ENCODE data around the gene UTP11. TPM values are rescaled to one million over a fixed set of nuclear protein-coding genes. Genes with fewer than 3 reads are reported as not detected.

UTP11 gene
- total RNA-seq, 1 donor from 2014 or later, result 32.6 TPM

DNA sequence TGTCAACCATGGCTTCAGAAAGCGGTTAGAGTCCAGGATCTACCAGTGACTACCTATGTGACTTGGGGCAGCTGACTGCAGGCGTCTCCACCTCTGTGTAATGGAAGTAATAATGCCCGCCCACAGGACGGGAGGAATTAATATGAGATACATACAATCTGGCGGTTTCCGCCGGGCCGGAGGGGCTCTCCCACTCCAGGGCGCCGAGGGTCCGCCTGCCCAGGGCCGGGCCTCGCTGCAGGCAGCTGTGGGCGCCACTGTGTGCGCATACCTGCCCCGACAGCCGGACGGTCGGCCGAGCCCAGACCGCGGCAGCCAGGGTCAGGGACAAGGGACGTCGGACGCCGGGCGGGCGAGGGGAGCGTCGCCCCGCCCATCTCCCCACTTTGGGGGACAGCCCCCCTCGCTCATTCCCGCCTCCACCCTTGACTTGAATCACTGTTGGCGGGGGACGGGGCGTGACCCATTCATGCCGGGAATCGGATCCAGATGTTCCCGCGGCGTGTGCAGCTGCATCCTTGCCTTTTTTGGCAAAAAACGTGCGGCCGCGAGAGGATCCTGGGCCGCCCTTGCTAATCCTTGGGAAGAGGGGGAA is 16.7 kb upstream of the UTP11 start:
- Mint-ChIP-seq H3K27ac (ENCODE audit: unreplicated experiment) (peak overlapping the region; percentile 83), H3K4me3 (ENCODE audit: unreplicated experiment) (peak overlapping the region; percentile 63), H3K9me3 (ENCODE audit: unreplicated experiment) (no peaks in the 10 kb centered on the region)

GRCh38 chr1:37997256-37998088 is 15.1 kb upstream of the UTP11 start:
- Mint-ChIP-seq H3K36me3 (ENCODE audit: unreplicated experiment) (peaks cover 19% of the 10 kb centered on the region), H3K4me1 (ENCODE audit: unreplicated experiment) (peaks cover 55% of the 10 kb centered on the region), H3K9me3 (ENCODE audit: unreplicated experiment) (no peaks in the 10 kb centered on the region), H3K27ac (ENCODE audit: unreplicated experiment) (peak overlapping the region; percentile 71), H3K4me3 (ENCODE audit: unreplicated experiment) (no peak overlapping the region), H3K27me3 (ENCODE audit: unreplicated experiment) (no peaks in the 10 kb centered on the region)
- TF ChIP-seq, protein P1, sequence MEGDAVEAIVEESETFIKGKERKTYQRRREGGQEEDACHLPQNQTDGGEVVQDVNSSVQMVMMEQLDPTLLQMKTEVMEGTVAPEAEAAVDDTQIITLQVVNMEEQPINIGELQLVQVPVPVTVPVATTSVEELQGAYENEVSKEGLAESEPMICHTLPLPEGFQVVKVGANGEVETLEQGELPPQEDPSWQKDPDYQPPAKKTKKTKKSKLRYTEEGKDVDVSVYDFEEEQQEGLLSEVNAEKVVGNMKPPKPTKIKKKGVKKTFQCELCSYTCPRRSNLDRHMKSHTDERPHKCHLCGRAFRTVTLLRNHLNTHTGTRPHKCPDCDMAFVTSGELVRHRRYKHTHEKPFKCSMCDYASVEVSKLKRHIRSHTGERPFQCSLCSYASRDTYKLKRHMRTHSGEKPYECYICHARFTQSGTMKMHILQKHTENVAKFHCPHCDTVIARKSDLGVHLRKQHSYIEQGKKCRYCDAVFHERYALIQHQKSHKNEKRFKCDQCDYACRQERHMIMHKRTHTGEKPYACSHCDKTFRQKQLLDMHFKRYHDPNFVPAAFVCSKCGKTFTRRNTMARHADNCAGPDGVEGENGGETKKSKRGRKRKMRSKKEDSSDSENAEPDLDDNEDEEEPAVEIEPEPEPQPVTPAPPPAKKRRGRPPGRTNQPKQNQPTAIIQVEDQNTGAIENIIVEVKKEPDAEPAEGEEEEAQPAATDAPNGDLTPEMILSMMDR (IDR thresholded peaks at IDR 0.05), result no peak
- no peak for DNase-seq (ENCODE audit: extremely low spot score, unreplicated experiment)

More for the DNA sequence above, 16.7 kb upstream of the UTP11 start:
- Mint-ChIP-seq H3K36me3 (ENCODE audit: unreplicated experiment) (peaks cover 19% of the 10 kb centered on the region), H3K27me3 (ENCODE audit: unreplicated experiment) (no peaks in the 10 kb centered on the region), H3K4me1 (ENCODE audit: unreplicated experiment) (peaks cover 42% of the 10 kb centered on the region)
- no peak for DNase-seq (ENCODE audit: extremely low spot score, unreplicated experiment)
- TF ChIP-seq, protein P1 (IDR thresholded peaks at IDR 0.05), result no peak

- Mint-ChIP-seq H3K4me3 (ENCODE audit: unreplicated experiment) (no peak overlapping the region), H3K4me1 (ENCODE audit: unreplicated experiment) (peaks cover 58% of the 10 kb centered on the region), H3K9me3 (ENCODE audit: unreplicated experiment) (no peaks in the 10 kb centered on the region), H3K27ac (ENCODE audit: unreplicated experiment) (peak overlapping the region; percentile 99), H3K27me3 (ENCODE audit: unreplicated experiment) (no peaks in the 10 kb centered on the region), H3K36me3 (ENCODE audit: unreplicated experiment) (peaks cover 19% of the 10 kb centered on the region)
- DNase-seq (ENCODE audit: extremely low spot score, unreplicated experiment), result no peak
- TF ChIP-seq, protein P1 (IDR thresholded peaks at IDR 0.05), result no peak
These were observed 14.3 kb upstream of the UTP11 start for GRCh38 chr1:37998089-37998808.

DNA sequence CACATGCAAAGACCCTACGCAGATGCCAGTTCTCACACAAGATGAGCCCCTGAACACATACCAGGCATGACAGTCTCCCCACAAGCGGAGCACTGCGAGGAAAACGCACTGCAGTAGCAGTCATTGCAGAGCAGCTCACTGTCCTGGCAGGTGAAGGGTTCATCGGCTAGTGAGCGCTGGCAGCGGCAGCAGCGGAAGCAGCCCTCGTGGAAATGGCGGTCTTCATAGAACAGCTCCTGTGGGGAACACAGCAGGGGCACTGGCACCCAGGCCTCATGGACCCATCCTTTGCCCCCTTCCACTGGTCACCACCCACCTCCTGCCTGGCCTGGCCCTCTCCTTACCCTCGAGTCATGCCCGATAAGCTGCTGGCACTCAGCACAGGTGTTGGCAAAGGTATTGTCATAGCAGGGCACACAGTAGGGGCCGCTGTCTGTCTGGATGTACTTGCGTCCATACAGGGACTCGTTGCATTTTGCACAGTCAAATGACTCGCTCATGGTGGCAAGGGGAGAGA is 13.6 kb upstream of the UTP11 start:
- TF ChIP-seq, protein P1 (IDR thresholded peaks at IDR 0.05), result no peak
- peaks cover 19% of the 10 kb centered on the region for H3K36me3 Mint-ChIP-seq (ENCODE audit: unreplicated experiment)

More for the DNA sequence above, 13.6 kb upstream of the UTP11 start:
- Mint-ChIP-seq H3K27me3 (ENCODE audit: unreplicated experiment) (no peaks in the 10 kb centered on the region), H3K27ac (ENCODE audit: unreplicated experiment) (peak overlapping the region; percentile 99), H3K4me1 (ENCODE audit: unreplicated experiment) (peaks cover 65% of the 10 kb centered on the region), H3K4me3 (ENCODE audit: unreplicated experiment) (no peak overlapping the region), H3K9me3 (ENCODE audit: unreplicated experiment) (no peaks in the 10 kb centered on the region)
- DNase-seq (ENCODE audit: extremely low spot score, unreplicated experiment), result no peak
